IMR-90 (cell line): Measurements from ENCODE around the gene CDH3. TPM values are rescaled to one million over a fixed set of nuclear protein-coding genes. Genes with fewer than 3 reads are reported as not detected.

ENCODE experiments used
- ATAC-seq: fragments of 200-7000 bp; cut with Tn5 transposase; 2 replicates; pipeline ENCODE4 v1.9.1; 2020; ENCODE audit warnings: low read depth, mild to moderate bottlenecking, moderate library complexity
- BruUV-seq: library from RNA; stranded (reverse); fragments of 400-500 nt; replicated peaks from 2 replicates; lab custom pipeline; 2021; lab: Mats Ljungman, UMichigan
- CTCF ChIA-PET: fragments of 300-600 bp; formaldehyde crosslinking; extraction: SDS; loops from one replicate; lab custom pipeline; 2021; ENCODE audit warnings: antibody characterized with exemption; lab: Yijun Ruan, JAX
- POLR2A ChIA-PET: fragments of 300-600 bp; sonication (Branson Sonifier 250); formaldehyde crosslinking; loops from one replicate; lab custom pipeline; 2022; ENCODE audit warnings: antibody characterized with exemption; ENCODE audit not compliant: unreplicated experiment; lab: Charles Lee
- DNase-seq: peaks from one replicate; pipeline ENCODE4 v3.0.0; 2013
- H2AFZ ChIP-seq: replicated peaks from 2 replicates; pipeline ENCODE3; 2013; ENCODE audit warnings: low read length, mild to moderate bottlenecking; ENCODE audit not compliant: poor library complexity
- H2AK5ac ChIP-seq: 2 replicates; pipeline ENCODE4 v1.6.1; 2013; ENCODE audit warnings: low read depth, low read length, inconsistent platforms
- H2AK9ac ChIP-seq: replicated peaks from 2 replicates; pipeline ENCODE3; 2013; ENCODE audit warnings: mild to moderate bottlenecking, low read depth, low read length, moderate library complexity; ENCODE audit not compliant: poor library complexity
- H2BK120ac ChIP-seq: 2 replicates; pipeline ENCODE4 v1.6.1; 2013; ENCODE audit warnings: low read depth, low read length, inconsistent platforms
- H2BK15ac ChIP-seq: 3 replicates; pipeline ENCODE4 v1.6.1; 2013; ENCODE audit warnings: low read depth, low read length, inconsistent platforms
- H2BK20ac ChIP-seq: 2 replicates; pipeline ENCODE4 v1.6.1; 2013; ENCODE audit warnings: low read depth, mild to moderate bottlenecking, inconsistent platforms, low read length, moderate library complexity
- H2BK5ac ChIP-seq: 2 replicates; pipeline ENCODE4 v1.6.1; 2013; ENCODE audit warnings: mild to moderate bottlenecking, low read depth, low read length, inconsistent platforms; ENCODE audit not compliant: poor library complexity, severe bottlenecking
- H3K14ac ChIP-seq: replicated peaks from 2 replicates; pipeline ENCODE4 v1.6.1; 2013; ENCODE audit warnings: low read depth, low read length, inconsistent platforms
- H3K18ac ChIP-seq: 2 replicates; pipeline ENCODE4 v1.6.1; 2013; ENCODE audit warnings: low read depth, low read length, control low read depth
- H3K23ac ChIP-seq: 2 replicates; pipeline ENCODE4 v1.6.1; 2013; ENCODE audit warnings: low read depth, low read length, inconsistent platforms
- H3K27ac ChIP-seq: 2 replicates; pipeline ENCODE4 v1.5.1; 2013; ENCODE audit warnings: mild to moderate bottlenecking, control low read depth, low read length; ENCODE audit not compliant: insufficient read depth
- H3K27me3 ChIP-seq: 2 replicates; pipeline ENCODE4 v1.6.1; 2013; ENCODE audit warnings: low read length; ENCODE audit not compliant: control insufficient read depth, insufficient read depth
- H3K36me3 ChIP-seq: 2 replicates; pipeline ENCODE4 v1.6.1; 2013; ENCODE audit warnings: low read length, mixed read lengths; ENCODE audit not compliant: control insufficient read depth, insufficient read depth
- H3K4ac ChIP-seq: 2 replicates; pipeline ENCODE4 v1.6.1; 2013; ENCODE audit warnings: low read depth, low read length, inconsistent platforms
- H3K4me1 ChIP-seq: 2 replicates; pipeline ENCODE4 v1.6.1; 2013; ENCODE audit warnings: low read length, mixed read lengths; ENCODE audit not compliant: control insufficient read depth, insufficient read depth
- H3K4me2 ChIP-seq: 2 replicates; pipeline ENCODE4 v1.6.1; 2013; ENCODE audit warnings: low read depth, mild to moderate bottlenecking, control low read depth, low read length, moderate library complexity
- H3K4me3 ChIP-seq: 2 replicates; pipeline ENCODE4 v1.5.1; 2013; ENCODE audit warnings: low read depth, mild to moderate bottlenecking, control low read depth, low read length, moderate library complexity; ENCODE audit not compliant: insufficient read depth
- H3K56ac ChIP-seq: 2 replicates; pipeline ENCODE4 v1.6.1; 2013; ENCODE audit warnings: low read length, inconsistent platforms; ENCODE audit not compliant: insufficient read depth; ENCODE audit errors: extremely low read depth
- H3K79me1 ChIP-seq, 2 experiments: 2 replicates each; pipeline ENCODE4 v1.6.1; 2013; ENCODE audit warnings: low read length in 2 of 2, inconsistent platforms in 1 of 2, low read depth in 1 of 2
- H3K9ac ChIP-seq: 2 replicates; pipeline ENCODE4 v1.6.1; 2013; ENCODE audit warnings: low read depth, low read length, control low read depth
- H3K9me1 ChIP-seq: 2 replicates; pipeline ENCODE4 v1.6.1; 2013; ENCODE audit warnings: low read length, inconsistent platforms; ENCODE audit not compliant: insufficient read depth
- H3K9me3 ChIP-seq: 2 replicates; pipeline ENCODE4 v1.6.1; 2013; ENCODE audit warnings: low read length; ENCODE audit not compliant: control insufficient read depth, insufficient read depth
- H4K20me1 ChIP-seq: 2 replicates; pipeline ENCODE4 v1.6.1; 2013; ENCODE audit warnings: low read length, inconsistent platforms; ENCODE audit not compliant: insufficient read depth
- H4K5ac ChIP-seq: 2 replicates; pipeline ENCODE4 v1.6.1; 2013; ENCODE audit warnings: mild to moderate bottlenecking, low read depth, low read length, control low read depth
- H4K8ac ChIP-seq, 2 experiments: 2 replicates each; pipeline ENCODE4 v1.6.1; 2013; ENCODE audit warnings: low read depth in 2 of 2, low read length in 2 of 2, control low read depth in 1 of 2, inconsistent platforms in 1 of 2
- H4K91ac ChIP-seq: 2 replicates; pipeline ENCODE4 v1.6.1; 2013; ENCODE audit warnings: low read depth, low read length, inconsistent platforms; ENCODE audit not compliant: insufficient read depth
- CTCF ChIP-seq: conservative IDR thresholded peaks from 2 replicates; pipeline ENCODE4 v1.5.1; 2012; ENCODE audit warnings: mild to moderate bottlenecking, low read depth, low read length, improper control_type of control experiment
- MAFK ChIP-seq: IDR thresholded peaks from 2 replicates; pipeline ENCODE4 v1.6.1; 2012; ENCODE audit warnings: low read depth, low read length, improper control_type of control experiment
- RFX5 ChIP-seq: IDR thresholded peaks from 2 replicates; pipeline ENCODE4 v1.8.0; 2012; ENCODE audit warnings: low read depth, mild to moderate bottlenecking, low read length, moderate library complexity
- USF2 ChIP-seq: fragments of 150-350 bp; IDR thresholded peaks from 2 replicates; pipeline ENCODE4 v1.6.1; 2017; ENCODE audit warnings: mild to moderate bottlenecking, antibody characterized with exemption, low read length, low read depth
- WGBS, 2 experiments: methylation state at CpG; one replicate each; pipeline versions ENCODE4 v1.1.5 to v1.1.7; 2013; ENCODE audit warnings: missing lambda C conversion rate in 2 of 2; ENCODE audit not compliant: insufficient read length in 1 of 2; ENCODE audit errors: extremely low coverage in 2 of 2; 5-methylcytosine and 5-hydroxymethylcytosine counted together
- dilution Hi-C: fragments of 300-500 bp; cut with HindIII; formaldehyde crosslinking; loops from one replicate; pipeline ENCODE4 v1.14.3; 2018; ENCODE audit warnings: low sequenced_read_pairs; ENCODE audit not compliant: unreplicated experiment
- in situ Hi-C: fragments of 300-500 bp; cut with MboI; formaldehyde crosslinking; loops from 3 replicates; pipeline ENCODE4 v1.14.3; 2019; ENCODE audit warnings: low sequenced_read_pairs, inconsistent platforms, mixed read lengths
- intact Hi-C: fragments of 100-400 bp; cut with micrococcal nuclease; formaldehyde crosslinking; loops from 2 replicates; pipeline ENCODE4 v1.10.0; 2022
- polyA plus RNA-seq, 3 experiments: library from polyadenylated mRNA; depleted of rRNA; stranded (reverse); fragments of >200 nt; gene quantifications; 2 replicates each; pipeline ENCODE4 v1.2.3, GENCODE V29; 2012; ENCODE audit warnings: low replicate concordance in 1 of 3
- total RNA-seq: library from RNA; depleted of rRNA; stranded (reverse); fragments of >200 nt; gene quantifications from 2 replicates; pipeline ENCODE4 v1.2.3, GENCODE V29; 2012

Gene CDH3
- total and polyA plus RNA-seq, 2 of the 4 experiments (the other 2 are of a cell fraction) = not detected

- Histone ChIP-seq H2BK5ac (no peak overlapping the region), H4K5ac (no peak overlapping the region)
These were observed 1.9 kb upstream of the CDH3 start for GRCh38 chr16:68643227-68643626.

More at GRCh38 chr16:68643227-68643626, 1.9 kb upstream of the CDH3 start:
- no peak overlapping the region for H3K4me2 ChIP-seq
- no peaks in the 10 kb centered on the region for H3K9me1 ChIP-seq
- peaks cover 53% of the 10 kb centered on the region for H3K27me3 ChIP-seq
- no peak for ATAC-seq
- H4K91ac ChIP-seq = no peak overlapping the region
- H3K4ac ChIP-seq = no peak overlapping the region
- no peak overlapping the region for H3K14ac ChIP-seq
- no peak overlapping the region for H3K23ac ChIP-seq
- H3K18ac ChIP-seq = no peak overlapping the region
- no peak overlapping the region for H2BK120ac ChIP-seq
- H4K8ac ChIP-seq = no peak overlapping the region
- H3K36me3 ChIP-seq = no peaks in the 10 kb centered on the region
- in situ Hi-C loops (no loop called here), intact Hi-C loops (no loop called here), dilution Hi-C loops (no loop called here)
- no peak for TF ChIP-seq MAFK
- no peak for TF ChIP-seq USF2
- no peak for TF ChIP-seq RFX5
- no peak for TF ChIP-seq CTCF
- no peak overlapping the region for H2AK5ac ChIP-seq
- POLR2A ChIA-PET = no interaction called here
- no peak overlapping the region for H3K9ac ChIP-seq
- no peaks in the 10 kb centered on the region for H3K79me1 ChIP-seq
- H3K4me1 ChIP-seq = no peaks in the 10 kb centered on the region
- no peak for DNase-seq
- WGBS, 2 experiments = 90% methylated on average over 6 of the region's 13 CpGs; no CpG with 5 or more reads in 1 of the 2 experiments
- H3K27ac ChIP-seq = no peak overlapping the region
- no peak overlapping the region for H2BK20ac ChIP-seq
- CTCF ChIA-PET = no interaction called here
- no peaks in the 10 kb centered on the region; the same call in 1 of the 2 replicates for H3K9me3 ChIP-seq
- no TSS peak for BruUV-seq
- no peaks in the 10 kb centered on the region for H4K20me1 ChIP-seq
- no peak overlapping the region for H3K4me3 ChIP-seq
- no peak overlapping the region for H2AK9ac ChIP-seq
- H2BK15ac ChIP-seq = no peak overlapping the region
- H2AFZ ChIP-seq = no peak overlapping the region
- no peak overlapping the region for H3K56ac ChIP-seq
